Neural progenitor cell (in vitro differentiated cells): ENCODE results near the gene CENPN. TPM values are rescaled to one million over a fixed set of nuclear protein-coding genes. Genes with fewer than 3 reads are reported as not detected.

Experiments
- DNase-seq: peaks from one replicate; pipeline ENCODE4 v3.0.0-alpha.2; 2016; ENCODE audit warnings: low spot score
- H2AFZ ChIP-seq: fragments of 200-600 bp; sonication (generic); replicated peaks from 2 replicates; pipeline ENCODE4 v1.6.1; 2016; ENCODE audit warnings: antibody characterized with exemption
- H3F3A ChIP-seq: fragments of 200-600 bp; sonication (generic); 2 replicates; pipeline ENCODE4 v1.6.1; 2016; ENCODE audit warnings: antibody characterized with exemption, low read depth
- H3K27ac ChIP-seq: fragments of 200-600 bp; sonication (generic); 2 replicates; pipeline ENCODE4 v1.5.1; 2016; ENCODE audit warnings: mild to moderate bottlenecking
- H3K27me3 ChIP-seq: fragments of 200-600 bp; sonication (generic); 2 replicates; pipeline ENCODE4 v1.6.1; 2016; ENCODE audit warnings: mild to moderate bottlenecking, moderate library complexity
- H3K36me3 ChIP-seq: fragments of 200-600 bp; sonication (generic); 2 replicates; pipeline ENCODE4 v1.5.1; 2016
- H3K4me1 ChIP-seq: fragments of 200-600 bp; sonication (generic); 2 replicates; pipeline ENCODE4 v1.6.1; 2016; ENCODE audit warnings: mixed run types
- H3K4me2 ChIP-seq: fragments of 200-600 bp; sonication (generic); 2 replicates; pipeline ENCODE4 v1.6.1; 2016
- H3K4me3 ChIP-seq: fragments of 200-600 bp; sonication (generic); 2 replicates; pipeline ENCODE4 v1.5.1; 2016
- H3K79me2 ChIP-seq: fragments of 200-600 bp; sonication (generic); 2 replicates; pipeline ENCODE4 v1.6.1; 2016; ENCODE audit warnings: low read depth
- H3K9ac ChIP-seq: fragments of 200-600 bp; sonication (generic); 2 replicates; pipeline ENCODE4 v1.6.1; 2016
- H3K9me3 ChIP-seq: fragments of 200-600 bp; sonication (generic); 2 replicates; pipeline ENCODE4 v1.5.1; 2016; ENCODE audit warnings: low read depth
- H4K20me1 ChIP-seq: fragments of 200-600 bp; sonication (generic); 2 replicates; pipeline ENCODE4 v1.6.1; 2016; ENCODE audit warnings: low read depth
- H3K27ac Mint-ChIP-seq: 3 replicates; pipeline ENCODE4 v1.8.0; 2021; ENCODE audit warnings: mixed read lengths
- H3K27me3 Mint-ChIP-seq: 2 replicates; pipeline ENCODE4 v1.8.0; 2022; ENCODE audit warnings: low read depth, mild to moderate bottlenecking, inconsistent platforms, moderate library complexity, mixed read lengths; ENCODE audit not compliant: insufficient read depth
- H3K36me3 Mint-ChIP-seq: 3 replicates; pipeline ENCODE4 v1.8.0; 2021; ENCODE audit warnings: mixed read lengths
- H3K4me1 Mint-ChIP-seq: 3 replicates; pipeline ENCODE4 v1.8.0; 2021; ENCODE audit warnings: mixed read lengths
- H3K4me3 Mint-ChIP-seq: 3 replicates; pipeline ENCODE4 v1.8.0; 2021; ENCODE audit warnings: mild to moderate bottlenecking, moderate library complexity, mixed read lengths
- H3K9me3 Mint-ChIP-seq: 3 replicates; pipeline ENCODE4 v1.8.0; 2020; ENCODE audit warnings: mixed read lengths
- EZH2 ChIP-seq: fragments of 200-600 bp; sonication (generic); IDR thresholded peaks from 2 replicates; pipeline ENCODE4 v1.6.1; 2017; ENCODE audit warnings: antibody characterized with exemption, mild to moderate bottlenecking, moderate library complexity
- EZH2phosphoT487 ChIP-seq: fragments of 200-600 bp; sonication (generic); IDR thresholded peaks from 2 replicates; pipeline ENCODE4 v1.6.1; 2017; ENCODE audit warnings: antibody characterized with exemption
- total RNA-seq: library from RNA; depleted of rRNA; stranded (reverse); fragments of >200 nt; gene quantifications from 2 replicates; pipeline ENCODE4 v1.2.3, GENCODE V29; 2015; ENCODE audit warnings: low replicate concordance
- TF ChIP-seq, protein P1 (sequence below): fragments of 200-600 bp; sonication (generic); IDR thresholded peaks from 2 replicates; pipeline ENCODE4 v1.5.1; 2017; ENCODE audit warnings: antibody characterized with exemption, mild to moderate bottlenecking

CENPN gene
- total RNA-seq, 1 donor from 2014 or later: 111 TPM

- H3K27me3 ChIP-seq: no peaks in the 10 kb centered on the region
- Mint-ChIP-seq H3K27ac (peak overlapping the region; percentile 16), H3K36me3 (peaks cover 13% of the 10 kb centered on the region), H3K4me1 (peaks cover 5% of the 10 kb centered on the region), H3K4me3 (no peak overlapping the region), H3K9me3 (no peaks in the 10 kb centered on the region), H3K27me3 (no peaks in the 10 kb centered on the region)
- H3K79me2 ChIP-seq: peaks cover 39% of the 10 kb centered on the region
- H3K9me3 ChIP-seq: no peaks in the 10 kb centered on the region
- DNase-seq: no peak
- no peak overlapping the region for H2AFZ ChIP-seq
- no peak overlapping the region for H3K4me2 ChIP-seq
- H3K4me3 ChIP-seq: no peak overlapping the region
- H3F3A ChIP-seq: no peaks in the 10 kb centered on the region
- TF ChIP-seq EZH2phosphoT487: no peak
- TF ChIP-seq, protein P1, sequence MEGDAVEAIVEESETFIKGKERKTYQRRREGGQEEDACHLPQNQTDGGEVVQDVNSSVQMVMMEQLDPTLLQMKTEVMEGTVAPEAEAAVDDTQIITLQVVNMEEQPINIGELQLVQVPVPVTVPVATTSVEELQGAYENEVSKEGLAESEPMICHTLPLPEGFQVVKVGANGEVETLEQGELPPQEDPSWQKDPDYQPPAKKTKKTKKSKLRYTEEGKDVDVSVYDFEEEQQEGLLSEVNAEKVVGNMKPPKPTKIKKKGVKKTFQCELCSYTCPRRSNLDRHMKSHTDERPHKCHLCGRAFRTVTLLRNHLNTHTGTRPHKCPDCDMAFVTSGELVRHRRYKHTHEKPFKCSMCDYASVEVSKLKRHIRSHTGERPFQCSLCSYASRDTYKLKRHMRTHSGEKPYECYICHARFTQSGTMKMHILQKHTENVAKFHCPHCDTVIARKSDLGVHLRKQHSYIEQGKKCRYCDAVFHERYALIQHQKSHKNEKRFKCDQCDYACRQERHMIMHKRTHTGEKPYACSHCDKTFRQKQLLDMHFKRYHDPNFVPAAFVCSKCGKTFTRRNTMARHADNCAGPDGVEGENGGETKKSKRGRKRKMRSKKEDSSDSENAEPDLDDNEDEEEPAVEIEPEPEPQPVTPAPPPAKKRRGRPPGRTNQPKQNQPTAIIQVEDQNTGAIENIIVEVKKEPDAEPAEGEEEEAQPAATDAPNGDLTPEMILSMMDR: no peak
- no peak for TF ChIP-seq EZH2
- H3K4me1 ChIP-seq: peaks cover 17% of the 10 kb centered on the region
- H4K20me1 ChIP-seq: no peaks in the 10 kb centered on the region
- H3K27ac ChIP-seq: no peak overlapping the region
- H3K36me3 ChIP-seq: peaks cover 3% of the 10 kb centered on the region
- no peak overlapping the region for H3K9ac ChIP-seq
Measured at GRCh38 chr16:80982646-80983045, 24.4 kb upstream of the CENPN start.

DNA sequence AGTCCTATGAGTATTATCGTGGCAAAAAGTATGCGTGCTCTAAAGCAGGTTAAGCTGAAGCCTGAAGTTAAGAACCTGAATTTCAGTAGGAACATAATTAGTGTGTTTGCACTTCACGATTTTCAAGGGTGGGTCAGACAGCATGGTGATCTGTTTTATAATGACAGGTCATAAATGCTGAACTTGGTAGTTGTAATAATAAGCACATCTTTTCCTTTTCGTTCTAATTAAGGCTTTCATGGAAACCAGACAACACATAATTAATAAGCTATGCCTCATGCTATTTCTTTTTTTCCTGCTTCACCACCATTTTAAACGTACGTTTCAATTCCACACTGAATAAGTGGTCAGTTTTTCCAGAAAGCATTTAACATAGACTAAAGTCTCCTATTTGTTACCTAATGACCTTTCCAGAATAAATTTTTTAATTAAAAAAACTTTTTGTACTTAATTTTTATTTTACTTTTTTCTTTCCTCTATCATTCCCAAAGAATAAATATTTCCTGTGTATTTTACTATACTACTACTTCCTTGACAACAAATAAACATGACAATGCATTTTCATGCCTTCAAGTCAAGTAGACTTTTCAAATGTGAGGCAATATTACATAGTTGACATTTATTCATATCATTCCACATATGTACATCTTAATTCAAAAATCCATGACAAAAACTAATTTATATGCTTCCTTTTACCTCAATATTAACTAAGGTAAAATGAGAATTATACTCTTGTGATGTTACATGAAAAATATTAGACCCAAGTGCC lies 22.7 kb upstream of the CENPN start:
- no peak overlapping the region for H2AFZ ChIP-seq
- peaks cover 5% of the 10 kb centered on the region for H4K20me1 ChIP-seq
- no peaks in the 10 kb centered on the region for H3K27me3 ChIP-seq
- peaks cover 3% of the 10 kb centered on the region for H3K36me3 ChIP-seq
- no peak for DNase-seq
- H3K27me3 Mint-ChIP-seq: no peaks in the 10 kb centered on the region
- no peaks in the 10 kb centered on the region for H3K9me3 Mint-ChIP-seq
- no peaks in the 10 kb centered on the region for H3F3A ChIP-seq
- H3K27ac ChIP-seq: no peak overlapping the region
- no peak overlapping the region for H3K4me2 ChIP-seq
- H3K4me1 ChIP-seq: peaks cover 15% of the 10 kb centered on the region
- peaks cover 46% of the 10 kb centered on the region for H3K79me2 ChIP-seq
- no peak overlapping the region for H3K9ac ChIP-seq
- no peak overlapping the region for H3K27ac Mint-ChIP-seq
- no peak overlapping the region for H3K4me3 Mint-ChIP-seq
- H3K9me3 ChIP-seq: no peaks in the 10 kb centered on the region
- peaks cover 6% of the 10 kb centered on the region for H3K36me3 Mint-ChIP-seq
- TF ChIP-seq EZH2phosphoT487 (no peak), EZH2 (no peak)
- TF ChIP-seq, protein P1: no peak
- peaks cover 6% of the 10 kb centered on the region for H3K4me1 Mint-ChIP-seq
- H3K4me3 ChIP-seq: no peak overlapping the region

DNA sequence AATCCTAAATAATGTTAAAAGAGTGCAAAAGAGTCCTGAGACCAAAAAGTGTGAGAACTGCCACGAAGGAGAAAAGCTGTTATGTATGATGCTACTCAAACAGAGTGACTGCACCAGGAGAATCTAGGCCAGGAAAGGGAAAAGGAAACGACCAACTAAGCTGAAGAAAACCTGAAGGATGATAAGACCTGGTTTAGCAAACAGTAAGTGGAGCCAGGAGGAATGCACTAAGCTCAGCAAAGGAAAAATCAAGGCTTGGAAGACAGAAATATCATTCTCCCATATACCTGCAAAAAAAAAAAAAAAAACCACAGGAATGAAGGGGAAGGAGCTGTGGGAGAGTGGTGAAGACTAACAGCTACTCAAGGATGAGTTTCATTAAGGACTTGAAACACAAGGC lies 21.4 kb upstream of the CENPN start:
- H3K27ac Mint-ChIP-seq: no peak overlapping the region

More for the DNA sequence above, 21.4 kb upstream of the CENPN start:
- peaks cover 5% of the 10 kb centered on the region for H4K20me1 ChIP-seq
- H3K9me3 ChIP-seq: no peaks in the 10 kb centered on the region
- Mint-ChIP-seq H3K36me3 (peaks cover 6% of the 10 kb centered on the region), H3K9me3 (no peaks in the 10 kb centered on the region), H3K4me1 (peaks cover 6% of the 10 kb centered on the region), H3K4me3 (no peak overlapping the region), H3K27me3 (no peaks in the 10 kb centered on the region)
- H2AFZ ChIP-seq: no peak overlapping the region
- no peaks in the 10 kb centered on the region for H3F3A ChIP-seq
- no peak overlapping the region for H3K4me3 ChIP-seq
- no peak for DNase-seq
- no peak overlapping the region for H3K4me2 ChIP-seq
- TF ChIP-seq EZH2phosphoT487: no peak
- TF ChIP-seq EZH2: no peak
- TF ChIP-seq, protein P1: no peak
- H3K4me1 ChIP-seq: peaks cover 15% of the 10 kb centered on the region
- no peak overlapping the region for H3K27ac ChIP-seq
- H3K27me3 ChIP-seq: no peaks in the 10 kb centered on the region
- peaks cover 46% of the 10 kb centered on the region for H3K79me2 ChIP-seq
- no peak overlapping the region for H3K9ac ChIP-seq
- peaks cover 3% of the 10 kb centered on the region for H3K36me3 ChIP-seq
